ENCODE results near the gene MYO1F. TPM values are rescaled to one million over a fixed set of nuclear protein-coding genes. Genes with fewer than 3 reads are reported as not detected.

The MYO1F gene
- total and polyA plus RNA-seq, 2 of the 13 experiments (the other 11 are each of a cell fraction or from before 2014, with no cell fraction given): 0.09 to 0.13 TPM

GRCh38 chr19:8580710-8581281, 3.6 kb upstream of the MYO1F start (continued):
- no peak for TF ChIP-seq ZNF660 (CRISPR knock-in tag; IDR thresholded peaks at IDR 0.05; ENCODE audit: borderline replicate concordance, low read depth)
- no peak for TF ChIP-seq NFATC3 (CRISPR knock-in tag; IDR thresholded peaks at IDR 0.05)
- TF ChIP-seq MEF2D (CRISPR knock-in tag; IDR thresholded peaks at IDR 0.05): no peak
- TF ChIP-seq TEAD2 (CRISPR knock-in tag; IDR thresholded peaks at IDR 0.05): no peak
- no peak for TF ChIP-seq POLR2G (IDR thresholded peaks at IDR 0.05; ENCODE audit: low read depth, low read length)
- TF ChIP-seq ZNF230 (CRISPR knock-in tag; IDR thresholded peaks at IDR 0.05): no peak
- peak; percentile 69 for TF ChIP-seq SALL1 (CRISPR knock-in tag; IDR thresholded peaks at IDR 0.05)
- no peak for TF ChIP-seq ZNF234 (CRISPR knock-in tag; conservative IDR thresholded peaks at IDR 0.05)
- TF ChIP-seq SRSF1 (optimal IDR thresholded peaks at IDR 0.05; ENCODE audit: low read depth, low read length): no peak
- peak; percentile 47; the same call in 1 of the 2 replicates for TF ChIP-seq RXRB (CRISPR knock-in tag; IDR thresholded peaks at IDR 0.05; ENCODE audit: borderline replicate concordance)
- TF ChIP-seq, protein P1, sequence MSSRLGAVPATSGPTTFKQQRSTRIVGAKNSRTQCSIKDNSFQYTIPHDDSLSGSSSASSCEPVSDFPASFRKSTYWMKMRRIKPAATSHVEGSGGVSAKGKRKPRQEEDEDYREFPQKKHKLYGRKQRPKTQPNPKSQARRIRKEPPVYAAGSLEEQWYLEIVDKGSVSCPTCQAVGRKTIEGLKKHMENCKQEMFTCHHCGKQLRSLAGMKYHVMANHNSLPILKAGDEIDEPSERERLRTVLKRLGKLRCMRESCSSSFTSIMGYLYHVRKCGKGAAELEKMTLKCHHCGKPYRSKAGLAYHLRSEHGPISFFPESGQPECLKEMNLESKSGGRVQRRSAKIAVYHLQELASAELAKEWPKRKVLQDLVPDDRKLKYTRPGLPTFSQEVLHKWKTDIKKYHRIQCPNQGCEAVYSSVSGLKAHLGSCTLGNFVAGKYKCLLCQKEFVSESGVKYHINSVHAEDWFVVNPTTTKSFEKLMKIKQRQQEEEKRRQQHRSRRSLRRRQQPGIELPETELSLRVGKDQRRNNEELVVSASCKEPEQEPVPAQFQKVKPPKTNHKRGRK (CRISPR knock-in tag; IDR thresholded peaks at IDR 0.05): no peak
- no peak for TF ChIP-seq HOXA5 (CRISPR knock-in tag; IDR thresholded peaks at IDR 0.05)
- TF ChIP-seq HDAC6 (IDR thresholded peaks at IDR 0.05; ENCODE audit: low read depth, low read length): no peak
- TF ChIP-seq ZBTB26 (CRISPR knock-in tag; IDR thresholded peaks at IDR 0.05; ENCODE audit: borderline replicate concordance): no peak
- no peak for TF ChIP-seq MED1 (CRISPR knock-in tag; IDR thresholded peaks at IDR 0.05)
- TF ChIP-seq, protein P2, sequence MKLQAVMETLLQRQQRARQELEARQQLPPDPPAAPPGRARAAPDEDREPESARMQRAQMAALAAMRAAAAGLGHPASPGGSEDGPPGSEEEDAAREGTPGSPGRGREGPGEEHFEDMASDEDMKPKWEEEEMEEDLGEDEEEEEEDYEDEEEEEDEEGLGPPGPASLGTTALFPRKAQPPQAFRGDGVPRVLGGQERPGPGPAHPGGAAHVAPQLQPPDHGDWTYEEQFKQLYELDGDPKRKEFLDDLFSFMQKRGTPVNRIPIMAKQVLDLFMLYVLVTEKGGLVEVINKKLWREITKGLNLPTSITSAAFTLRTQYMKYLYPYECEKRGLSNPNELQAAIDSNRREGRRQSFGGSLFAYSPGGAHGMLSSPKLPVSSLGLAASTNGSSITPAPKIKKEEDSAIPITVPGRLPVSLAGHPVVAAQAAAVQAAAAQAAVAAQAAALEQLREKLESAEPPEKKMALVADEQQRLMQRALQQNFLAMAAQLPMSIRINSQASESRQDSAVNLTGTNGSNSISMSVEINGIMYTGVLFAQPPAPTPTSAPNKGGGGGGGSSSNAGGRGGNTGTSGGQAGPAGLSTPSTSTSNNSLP (IDR thresholded peaks at IDR 0.05; ENCODE audit: low read depth, low read length): no peak
- TF ChIP-seq POGK (CRISPR knock-in tag; conservative IDR thresholded peaks at IDR 0.05): 0 out of 2 replicates have a peak, but pooled peaks have one; percentile 24
- no peak for TF ChIP-seq ZSCAN31 (CRISPR knock-in tag; IDR thresholded peaks at IDR 0.05; ENCODE audit: low read depth)
- no peak for TF ChIP-seq ZNF276 (CRISPR knock-in tag; IDR thresholded peaks at IDR 0.05; ENCODE audit: low read depth)
- no peak for TF ChIP-seq ZSCAN22 (CRISPR knock-in tag; IDR thresholded peaks at IDR 0.05)
- TF ChIP-seq STAG1 (CRISPR knock-in tag; IDR thresholded peaks at IDR 0.05): peak; percentile 90

Measured in HepG2 (cell line).